Hematopoietic multipotent progenitor cell treated with erythropoietin and hydrocortisone succinate and interleukin-3 and kit ligand, for 17 days (in vitro differentiated cells): Measurements from ENCODE around the gene IL5RA.

Experiments used
- DNase-seq: peaks from one replicate; pipeline ENCODE4 v3.0.0-alpha.2; 2015; ENCODE audit warnings: low spot score

IL5RA gene

GRCh38 chr3:3107181-3107580 is 3.0 kb downstream of the IL5RA start:
- DNase-seq: no peak

- DNase-seq: no peak
These were observed 4.4 kb downstream of the IL5RA start for GRCh38 chr3:3105815-3106214.

- no peak for DNase-seq
These were observed 4.9 kb downstream of the IL5RA start for GRCh38 chr3:3105246-3105645.

GRCh38 chr3:3102751-3103150 is 7.4 kb downstream of the IL5RA start:
- DNase-seq: no peak

GRCh38 chr3:3101660-3102458 is 8.3 kb downstream of the IL5RA start:
- no peak for DNase-seq

GRCh38 chr3:3097958-3098357 is 12.2 kb downstream of the IL5RA start:
- DNase-seq: no peak

GRCh38 chr3:3089017-3089416 is 21.2 kb downstream of the IL5RA start:
- no peak for DNase-seq

- DNase-seq: no peak
These were observed 22.3 kb downstream of the IL5RA start for GRCh38 chr3:3087716-3088465.

- no peak for DNase-seq
These were observed 22.9 kb downstream of the IL5RA start for GRCh38 chr3:3087279-3087678.

- no peak for DNase-seq
These were observed 23.9 kb downstream of the IL5RA start for GRCh38 chr3:3086239-3086638.

- DNase-seq: no peak
These were observed 24.4 kb downstream of the IL5RA start for GRCh38 chr3:3085782-3086181.

- DNase-seq: no peak
These were observed 25.3 kb downstream of the IL5RA start for GRCh38 chr3:3084890-3085289.

- no peak for DNase-seq
These were observed 27.8 kb downstream of the IL5RA start for GRCh38 chr3:3082234-3082924.

- DNase-seq: no peak
These were observed 28.6 kb downstream of the IL5RA start for GRCh38 chr3:3081381-3082233.

GRCh38 chr3:3080309-3080708 is 29.9 kb downstream of the IL5RA start:
- no peak for DNase-seq

GRCh38 chr3:3074551-3075257 is 35.5 kb downstream of the IL5RA start:
- DNase-seq: no peak

GRCh38 chr3:3071136-3071535 is 39.0 kb downstream of the IL5RA start:
- DNase-seq: no peak

GRCh38 chr3:3069723-3070122 is 40.5 kb downstream of the IL5RA start:
- DNase-seq: no peak

- DNase-seq: no peak
These were observed 41.8 kb downstream of the IL5RA start for GRCh38 chr3:3068358-3068881.

GRCh38 chr3:3066910-3067309 is 43.3 kb downstream of the IL5RA start:
- no peak for DNase-seq

GRCh38 chr3:3066378-3066777 is 43.8 kb downstream of the IL5RA start:
- DNase-seq: no peak
